Kidney (tissue), 14 donors: ENCODE data around the gene GNAI1. TPM values are rescaled to one million over a fixed set of nuclear protein-coding genes. Genes with fewer than 3 reads are reported as not detected.

Experiments used
- DNase-seq, 5 donors: peaks; one replicate each; pipeline ENCODE4 v3.0.0-alpha.2; 2013 to 2020
- FAIRE-seq: peaks from 2 replicates; lab custom pipeline; 2012; peaks lifted over from hg19 to GRCh38; lab: Jason Lieb, UNC
- H3K27ac ChIP-seq, 2 donors: one replicate each; pipeline ENCODE4 v1.7.0; 2013; ENCODE audit warnings: low read depth in 2 of 2, low read length in 2 of 2, inconsistent platforms in 1 of 2
- H3K27me3 ChIP-seq: one replicate; pipeline ENCODE4 v1.7.1; 2013; ENCODE audit warnings: low read length, inconsistent platforms; ENCODE audit not compliant: control insufficient read depth, insufficient read depth
- H3K36me3 ChIP-seq, 3 donors: one replicate each; pipeline versions ENCODE4 v1.7.0 to v1.7.1; 2013; ENCODE audit warnings: low read length in 3 of 3, control low read depth in 1 of 3, inconsistent platforms in 1 of 3; ENCODE audit not compliant: insufficient read depth in 3 of 3, control insufficient read depth in 2 of 3
- H3K4me1 ChIP-seq, 3 donors: one replicate each; pipeline versions ENCODE4 v1.7.0 to v1.7.1; 2013; ENCODE audit warnings: low read length in 3 of 3, inconsistent platforms in 1 of 3, low read depth in 1 of 3; ENCODE audit not compliant: control insufficient read depth in 2 of 3, insufficient read depth in 2 of 3
- H3K4me3 ChIP-seq, 3 donors: one replicate each; pipeline versions ENCODE4 v1.7.0 to v1.8.1; 2013; ENCODE audit warnings: low read length in 3 of 3, control low read depth in 1 of 3, inconsistent platforms in 1 of 3
- H3K9ac ChIP-seq, 3 donors: one replicate each; pipeline versions ENCODE4 v1.7.0 to v1.7.1; 2013; ENCODE audit warnings: low read length in 3 of 3, control low read depth in 1 of 3, inconsistent platforms in 1 of 3
- H3K9me3 ChIP-seq, 3 donors: one replicate each; pipeline versions ENCODE4 v1.7.0 to v1.7.1; 2013; ENCODE audit warnings: low read length in 3 of 3, control low read depth in 1 of 3, inconsistent platforms in 1 of 3; ENCODE audit not compliant: control insufficient read depth in 2 of 3, insufficient read depth in 1 of 3
- CTCF ChIP-seq: IDR thresholded peaks from 3 replicates; pipeline ENCODE4 v1.5.1; 2012; ENCODE audit warnings: mild to moderate bottlenecking, moderate library complexity, borderline replicate concordance; ENCODE audit not compliant: insufficient read depth; ENCODE audit errors: extremely low read depth
- intact Hi-C: fragments of 100-400 bp; cut with DNase I; formaldehyde crosslinking; loops from one replicate; pipeline ENCODE4 v1.11.1; 2022
- polyA plus RNA-seq: library from polyadenylated mRNA; stranded (reverse); fragments of 350-450 nt; fragmentation: Illumina TruSeq; extraction: RNeasy Lipid Tissue Mini Kit (QIAGEN cat#74804); gene quantifications from one replicate; pipeline ENCODE4 v1.2.3, GENCODE V29; 2014; ENCODE audit warnings: low read depth, low replicate concordance; ENCODE audit not compliant: insufficient read depth
- total RNA-seq: library from RNA; stranded (reverse); fragmentation: NEBNext Ultra II Directional; extraction: Animal tissue kit (Norgen Biotek cat#: 25700); gene quantifications from one replicate; pipeline ENCODE4 v1.2.1, GENCODE V29; 2021
- donor health status: control.
- donor health status: control.
- donor health status: control.
- donor health status: control.
- donor health status: control.
- donor health status: DM: yes; HTN: yes; CAD: no.
- donor health status: Normal renal cell carcinoma (clear cell type).

Gene GNAI1
- total and polyA plus RNA-seq, 2 donors from 2014 or later = 41.9 to 105 TPM

GRCh38 chr7:80159802-80160201 is 25.2 kb downstream of the GNAI1 start:
- intact Hi-C loops = no loop called here
- Histone ChIP-seq H3K9ac (no peak overlapping the region), H3K36me3 (no peaks in the 10 kb centered on the region), H3K27me3 (no peaks in the 10 kb centered on the region), H3K9me3 (no peaks in the 10 kb centered on the region), H3K4me1 (peaks cover 0 to 3% (median 0%) of the 10 kb centered on the region in 3 donors), H3K4me3 (no peak overlapping the region), H3K27ac (no peak overlapping the region)
- TF ChIP-seq CTCF = no peak
- no peak for DNase-seq
- no peak for FAIRE-seq

- intact Hi-C loops = no loop called here
- H3K27me3 ChIP-seq = no peaks in the 10 kb centered on the region
- DNase-seq = no peak
- H3K9me3 ChIP-seq = no peaks in the 10 kb centered on the region
- H3K27ac ChIP-seq = no peak overlapping the region
- H3K36me3 ChIP-seq = no peaks in the 10 kb centered on the region
- no peak for TF ChIP-seq CTCF
- H3K4me3 ChIP-seq = no peak overlapping the region
- no peak for FAIRE-seq
- no peak overlapping the region for H3K9ac ChIP-seq
- peaks cover 0 to 3% (median 0%) of the 10 kb centered on the region in 3 donors for H3K4me1 ChIP-seq
These were observed 26.8 kb downstream of the GNAI1 start for GRCh38 chr7:80161466-80161865.

GRCh38 chr7:80165177-80165576 is 30.5 kb downstream of the GNAI1 start:
- TF ChIP-seq CTCF = no peak
- H3K4me1 ChIP-seq = peaks cover 0 to 3% (median 0%) of the 10 kb centered on the region in 3 donors
- no peak overlapping the region for H3K27ac ChIP-seq
- H3K36me3 ChIP-seq = no peaks in the 10 kb centered on the region
- no peak overlapping the region for H3K9ac ChIP-seq
- H3K4me3 ChIP-seq = no peak overlapping the region
- peak; percentile 49 for FAIRE-seq
- intact Hi-C loops = no loop called here
- DNase-seq = no peak
- H3K27me3 ChIP-seq = no peaks in the 10 kb centered on the region
- H3K9me3 ChIP-seq = peaks cover 0 to 5% (median 0%) of the 10 kb centered on the region in 3 donors

- TF ChIP-seq CTCF = no peak
- Histone ChIP-seq H3K9me3 (peaks cover 0 to 8% (median 0%) of the 10 kb centered on the region in 3 donors), H3K36me3 (no peaks in the 10 kb centered on the region), H3K4me3 (no peak overlapping the region), H3K9ac (no peak overlapping the region), H3K4me1 (peaks cover 0 to 3% (median 0%) of the 10 kb centered on the region in 3 donors), H3K27me3 (no peaks in the 10 kb centered on the region), H3K27ac (no peak overlapping the region)
- DNase-seq (no peak), FAIRE-seq (no peak)
- intact Hi-C loops = no loop called here
These were observed 35.8 kb downstream of the GNAI1 start for GRCh38 chr7:80170445-80170844.
